Nephron progenitor cell (in vitro differentiated cells): ENCODE results near the gene SLC35E3.
"Not testable (repeated sequence)": the region's sequence is repeated elsewhere in the genome, so short reads cannot be mapped to it uniquely, and the experiment has no call there.

Source experiments
- DNase-seq: peaks from one replicate; pipeline ENCODE4 v3.0.0; 2021
- H3K27ac Mint-ChIP-seq: 2 replicates; pipeline ENCODE4 v1.8.0; 2021; ENCODE audit warnings: mild to moderate bottlenecking, moderate library complexity, mixed read lengths
- H3K27me3 Mint-ChIP-seq: 2 replicates; pipeline ENCODE4 v1.8.0; 2021; ENCODE audit warnings: mild to moderate bottlenecking, low read depth, mixed read lengths; ENCODE audit not compliant: poor library complexity
- H3K36me3 Mint-ChIP-seq: 2 replicates; pipeline ENCODE4 v1.8.0; 2021; ENCODE audit warnings: low read depth, mixed read lengths
- H3K4me1 Mint-ChIP-seq: 2 replicates; pipeline ENCODE4 v1.8.0; 2021; ENCODE audit warnings: mixed read lengths
- H3K4me3 Mint-ChIP-seq: 2 replicates; pipeline ENCODE4 v1.8.0; 2021; ENCODE audit warnings: mild to moderate bottlenecking, moderate library complexity, mixed read lengths
- H3K9me3 Mint-ChIP-seq: 2 replicates; pipeline ENCODE4 v1.8.0; 2021; ENCODE audit warnings: mild to moderate bottlenecking, moderate library complexity, mixed read lengths
- TF ChIP-seq, protein P1 (sequence below): fragments of 200-600 bp; sonication (generic); IDR thresholded peaks from 2 replicates; pipeline ENCODE4 v1.5.0; 2021; ENCODE audit warnings: antibody characterized with exemption

Gene SLC35E3

GRCh38 chr12:68814490-68815231 lies 68.7 kb downstream of the SLC35E3 start:
- TF ChIP-seq, protein P1, sequence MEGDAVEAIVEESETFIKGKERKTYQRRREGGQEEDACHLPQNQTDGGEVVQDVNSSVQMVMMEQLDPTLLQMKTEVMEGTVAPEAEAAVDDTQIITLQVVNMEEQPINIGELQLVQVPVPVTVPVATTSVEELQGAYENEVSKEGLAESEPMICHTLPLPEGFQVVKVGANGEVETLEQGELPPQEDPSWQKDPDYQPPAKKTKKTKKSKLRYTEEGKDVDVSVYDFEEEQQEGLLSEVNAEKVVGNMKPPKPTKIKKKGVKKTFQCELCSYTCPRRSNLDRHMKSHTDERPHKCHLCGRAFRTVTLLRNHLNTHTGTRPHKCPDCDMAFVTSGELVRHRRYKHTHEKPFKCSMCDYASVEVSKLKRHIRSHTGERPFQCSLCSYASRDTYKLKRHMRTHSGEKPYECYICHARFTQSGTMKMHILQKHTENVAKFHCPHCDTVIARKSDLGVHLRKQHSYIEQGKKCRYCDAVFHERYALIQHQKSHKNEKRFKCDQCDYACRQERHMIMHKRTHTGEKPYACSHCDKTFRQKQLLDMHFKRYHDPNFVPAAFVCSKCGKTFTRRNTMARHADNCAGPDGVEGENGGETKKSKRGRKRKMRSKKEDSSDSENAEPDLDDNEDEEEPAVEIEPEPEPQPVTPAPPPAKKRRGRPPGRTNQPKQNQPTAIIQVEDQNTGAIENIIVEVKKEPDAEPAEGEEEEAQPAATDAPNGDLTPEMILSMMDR, result no peak
- Mint-ChIP-seq H3K4me3 (no peak overlapping the region), H3K27ac (no peak overlapping the region), H3K27me3 (no peaks in the 10 kb centered on the region), H3K36me3 (peaks cover 64% of the 10 kb centered on the region), H3K9me3 (no peaks in the 10 kb centered on the region), H3K4me1 (peaks cover 31% of the 10 kb centered on the region)
- DNase-seq, result no peak

DNA sequence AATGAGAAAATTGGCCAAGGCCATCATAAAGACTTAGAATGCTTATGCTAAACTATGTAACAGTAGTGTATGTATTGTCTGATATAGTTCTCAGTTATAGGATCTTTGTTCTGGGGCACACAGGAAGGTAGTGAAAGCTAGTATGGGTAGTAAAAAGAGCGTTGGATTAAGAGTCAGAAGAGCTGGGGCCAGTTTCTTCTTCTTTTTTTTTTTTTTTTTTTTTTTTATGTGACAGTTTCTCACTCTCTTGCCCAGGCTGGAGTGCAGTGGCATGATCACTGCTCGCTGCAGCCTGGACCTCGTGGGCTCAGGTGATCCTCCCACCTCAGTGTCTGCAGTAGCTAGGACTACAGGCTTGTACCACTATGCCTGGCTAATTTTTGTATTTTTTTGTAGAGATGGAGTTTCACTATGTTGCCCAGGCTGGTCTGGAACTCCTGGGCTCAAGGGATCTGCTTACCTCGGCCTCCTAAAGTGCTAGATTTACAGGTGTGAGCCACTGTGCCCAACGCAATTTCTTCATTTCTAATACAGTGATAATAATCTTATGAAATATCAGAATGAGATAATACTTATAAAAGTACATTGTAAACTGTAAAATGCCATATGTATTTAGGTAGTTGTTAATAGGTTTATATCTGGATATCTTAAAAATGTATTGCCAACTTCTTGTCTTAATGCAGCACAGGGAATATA lies 69.4 kb downstream of the SLC35E3 start:
- Mint-ChIP-seq H3K4me3 (no peak overlapping the region), H3K4me1 (peaks cover 31% of the 10 kb centered on the region), H3K27me3 (no peaks in the 10 kb centered on the region), H3K9me3 (no peaks in the 10 kb centered on the region), H3K36me3 (peaks cover 68% of the 10 kb centered on the region), H3K27ac (no peak overlapping the region)
- no peak for DNase-seq
- TF ChIP-seq, protein P1, result no peak

DNA sequence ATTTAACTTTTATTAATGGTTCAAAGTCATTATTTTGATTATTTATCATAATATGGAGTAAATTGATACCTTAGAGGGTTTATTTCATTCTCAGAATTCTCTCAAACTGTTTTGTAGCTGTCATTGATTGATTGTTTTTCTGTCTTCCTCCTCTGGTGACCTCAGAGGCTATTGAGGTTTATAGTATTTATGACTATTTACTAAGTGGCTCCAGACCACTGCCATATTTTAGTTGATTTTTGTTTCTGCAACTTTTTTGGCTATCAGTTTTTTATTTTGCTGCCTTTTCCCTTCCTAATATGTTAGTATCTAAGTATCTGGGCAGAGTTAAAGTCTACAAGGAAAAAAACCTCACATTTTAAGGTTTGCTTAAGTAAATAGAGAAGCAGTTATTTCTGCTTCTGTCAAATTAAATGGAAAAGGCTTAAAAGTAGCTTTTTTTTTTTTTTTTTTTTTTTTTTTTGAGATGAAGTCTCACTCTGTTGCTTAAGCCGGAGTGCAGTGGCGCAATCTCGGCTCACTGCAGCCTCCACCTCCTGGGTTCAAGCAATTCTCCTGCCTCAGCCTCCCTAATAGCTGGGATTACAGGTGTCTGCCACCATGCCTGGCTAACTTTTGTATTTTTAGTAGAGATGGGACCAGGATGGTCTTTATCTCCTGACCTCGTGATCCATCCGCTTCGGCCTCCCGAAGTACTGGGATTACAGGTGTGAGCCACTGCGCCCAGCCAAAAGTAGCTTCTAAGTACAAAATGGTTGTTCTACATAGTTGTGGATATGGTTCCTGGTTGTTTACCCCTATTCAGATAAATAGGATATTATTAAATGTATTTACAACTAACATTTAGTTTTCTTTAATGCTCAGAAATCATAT lies 70.2 kb downstream of the SLC35E3 start:
- Mint-ChIP-seq H3K27ac (peak overlapping the region; percentile 80), H3K4me3 (no peak overlapping the region), H3K36me3 (peaks cover 66% of the 10 kb centered on the region), H3K9me3 (no peaks in the 10 kb centered on the region), H3K27me3 (no peaks in the 10 kb centered on the region), H3K4me1 (peaks cover 25% of the 10 kb centered on the region)
- TF ChIP-seq, protein P1, result no peak
- no peak for DNase-seq

- Mint-ChIP-seq H3K36me3 (peaks cover 69% of the 10 kb centered on the region), H3K4me1 (peaks cover 13% of the 10 kb centered on the region)
- H3K27ac Mint-ChIP-seq, DNase-seq, H3K27me3 Mint-ChIP-seq, H3K9me3 Mint-ChIP-seq, H3K4me3 Mint-ChIP-seq: not testable (repeated sequence)
Observed at GRCh38 chr12:68819481-68819880, 73.5 kb downstream of the SLC35E3 start.

- DNase-seq, result no peak
- TF ChIP-seq, protein P1, result no peak
- Mint-ChIP-seq H3K9me3 (no peaks in the 10 kb centered on the region), H3K4me3 (no peak overlapping the region), H3K36me3 (peaks cover 74% of the 10 kb centered on the region), H3K27ac (no peak overlapping the region), H3K4me1 (no peaks in the 10 kb centered on the region), H3K27me3 (no peaks in the 10 kb centered on the region)
Observed at GRCh38 chr12:68821357-68822188, 75.6 kb downstream of the SLC35E3 start.
